Panc1 (cell line): ENCODE results near the gene PPP1R16B. TPM values are rescaled to one million over a fixed set of nuclear protein-coding genes. Genes with fewer than 3 reads are reported as not detected.

Source experiments
- ATAC-seq: fragments of 200-7000 bp; cut with Tn5 transposase; 2 replicates; pipeline ENCODE4 v1.9.1; 2020; ENCODE audit warnings: mild to moderate bottlenecking, moderate library complexity
- BruUV-seq: library from RNA; stranded (reverse); fragments of 400-500 nt; replicated peaks from 2 replicates; lab custom pipeline; 2021; lab: Mats Ljungman, UMichigan
- CTCF ChIA-PET: fragments of 300-600 bp; sonication (Branson Sonifier 250); formaldehyde crosslinking; loops from one replicate; lab custom pipeline; 2022; ENCODE audit warnings: antibody characterized with exemption; lab: Charles Lee
- POLR2A ChIA-PET: fragments of 300-600 bp; sonication (Branson Sonifier 250); formaldehyde crosslinking; loops from one replicate; lab custom pipeline; 2022; ENCODE audit warnings: antibody characterized with exemption; lab: Charles Lee
- DNase-seq: peaks from one replicate; pipeline ENCODE4 v3.0.0-alpha.2; 2010; ENCODE audit warnings: low read depth, low spot score
- H3K27ac ChIP-seq: 2 replicates; pipeline ENCODE4 v1.5.1; 2011; ENCODE audit warnings: mild to moderate bottlenecking, low read length, inconsistent platforms
- H3K27me3 ChIP-seq: fragments of 200-500 bp; sonication (Bioruptor generic); 2 replicates; pipeline ENCODE4 v1.6.0; 2014; ENCODE audit warnings: low read length, inconsistent platforms; ENCODE audit not compliant: control insufficient read depth, insufficient read depth
- H3K36me3 ChIP-seq: fragments of 200-500 bp; sonication (Bioruptor generic); 2 replicates; pipeline ENCODE4 v1.5.1; 2014; ENCODE audit warnings: inconsistent platforms, mild to moderate bottlenecking, low read length, moderate library complexity; ENCODE audit not compliant: control insufficient read depth, insufficient read depth
- H3K4me1 ChIP-seq: 2 replicates; pipeline ENCODE4 v1.5.1; 2011; ENCODE audit warnings: inconsistent platforms, mild to moderate bottlenecking, low read length, moderate library complexity; ENCODE audit not compliant: control insufficient read depth, insufficient read depth
- H3K4me3 ChIP-seq, 2 experiments: 2 replicates each; pipeline ENCODE4 v1.5.1; 2011 to 2012; ENCODE audit warnings: low read depth in 2 of 2, low read length in 2 of 2, mild to moderate bottlenecking in 2 of 2, inconsistent platforms in 1 of 2, moderate library complexity in 1 of 2
- H3K9me3 ChIP-seq: fragments of 200-500 bp; sonication (Bioruptor generic); 2 replicates; pipeline ENCODE4 v1.5.1; 2014; ENCODE audit warnings: low read depth, mild to moderate bottlenecking, inconsistent platforms, low read length, moderate library complexity; ENCODE audit not compliant: control insufficient read depth, insufficient read depth
- CTCF ChIP-seq: fragments of 450-650 bp; IDR thresholded peaks from 2 replicates; pipeline ENCODE4 v1.5.1; 2017; ENCODE audit warnings: mild to moderate bottlenecking
- POLR2AphosphoS5 ChIP-seq: IDR thresholded peaks from 2 replicates; pipeline ENCODE4 v1.6.1; 2012; ENCODE audit warnings: mild to moderate bottlenecking, low read depth, low read length, moderate library complexity
- REST ChIP-seq, 2 experiments: IDR thresholded peaks; 2 replicates each; pipeline ENCODE4 v1.6.1; 2011 to 2012; ENCODE audit warnings: low read depth in 2 of 2, control low read depth in 1 of 2, low read length in 1 of 2, mild to moderate bottlenecking in 1 of 2, moderate library complexity in 1 of 2; ENCODE audit not compliant: insufficient read depth in 1 of 2
- SIN3A ChIP-seq: IDR thresholded peaks from 2 replicates; pipeline ENCODE4 v1.6.1; 2012; ENCODE audit warnings: low read depth, mild to moderate bottlenecking, low read length, moderate library complexity, borderline replicate concordance; ENCODE audit not compliant: insufficient read depth
- TCF7L2 ChIP-seq: IDR thresholded peaks from 2 replicates; pipeline ENCODE4 v1.6.1; 2011; ENCODE audit warnings: mild to moderate bottlenecking, low read depth, low read length, inconsistent platforms
- in situ Hi-C: cut with HindIII; loops from 2 replicates; pipeline ENCODE4 v1.10.0; 2016; ENCODE audit warnings: low sequenced_read_pairs, low pct_unique_long_range_greater_than_20kb
- intact Hi-C: fragments of 100-400 bp; cut with micrococcal nuclease; formaldehyde crosslinking; loops from one replicate; pipeline ENCODE4 v1.10.0; 2022; ENCODE audit not compliant: unreplicated experiment
- total RNA-seq: library from RNA; stranded (reverse); gene quantifications from one replicate; pipeline ENCODE4 v1.2.1, GENCODE V29; 2021; ENCODE audit not compliant: unreplicated experiment

Gene PPP1R16B
- total RNA-seq, 1 experiment from 2014 or later = 0.92 TPM

GRCh38 chr20:38877483-38877882 lies 72.0 kb downstream of the PPP1R16B start:
- intact Hi-C loops (no loop called here), in situ Hi-C loops (no loop called here)
- Histone ChIP-seq H3K9me3 (no peaks in the 10 kb centered on the region), H3K4me1 (peaks cover 3% of the 10 kb centered on the region; the same call in 1 of the 2 replicates), H3K27me3 (no peaks in the 10 kb centered on the region), H3K27ac (no peak overlapping the region), H3K4me3 (no peak overlapping the region), H3K36me3 (no peaks in the 10 kb centered on the region)
- DNase-seq (no peak), ATAC-seq (no peak)
- no peak for TF ChIP-seq TCF7L2
- TF ChIP-seq CTCF = no peak
- no peak for TF ChIP-seq REST (IDR thresholded peaks at IDR 0.05; ENCODE audit: insufficient read depth in 1 of 2, low read depth in 2 of 2, low read length in 1 of 2)
- no peak for TF ChIP-seq POLR2AphosphoS5
- TF ChIP-seq SIN3A = no peak
- POLR2A ChIA-PET = no interaction called here
- BruUV-seq = no TSS peak
- CTCF ChIA-PET = no interaction called here

- BruUV-seq = no TSS peak
- TF ChIP-seq REST (IDR thresholded peaks at IDR 0.05; ENCODE audit: insufficient read depth in 1 of 2, low read depth in 2 of 2, low read length in 1 of 2) = peak; percentile 84 to 85
- no peak for TF ChIP-seq SIN3A
- no peaks in the 10 kb centered on the region for H3K36me3 ChIP-seq
- in situ Hi-C loops (no loop called here), intact Hi-C loops (no loop called here)
- H3K4me1 ChIP-seq = peaks cover 3% of the 10 kb centered on the region; the same call in 1 of the 2 replicates
- ATAC-seq (no peak), DNase-seq (no peak)
- no peak overlapping the region for H3K4me3 ChIP-seq
- POLR2A ChIA-PET = no interaction called here
- no peak overlapping the region for H3K27ac ChIP-seq
- CTCF ChIA-PET = interaction anchor here (0.5 kb wide), 1 partner anchor 220 kb away, joined by 4 read pairs; no protein-coding TSS in a partner anchor
- H3K9me3 ChIP-seq = no peaks in the 10 kb centered on the region
- H3K27me3 ChIP-seq = no peaks in the 10 kb centered on the region
Measured at GRCh38 chr20:38878866-38879265, 73.4 kb downstream of the PPP1R16B start.
